Activated naive CD8-positive, alpha-beta T cell treated with anti-CD3 and anti-CD28 coated beads, Interleukin-2, amount 50 U/mL, for 24 hours (primary cell): ENCODE measurements around the gene WNT7B.

Source experiments
- ATAC-seq: fragments of 150-1000 bp; cut with Tn5 transposase; one replicate; pipeline ENCODE4 v1.10.0; 2021
- DNase-seq: peaks from one replicate; pipeline ENCODE4 v3.0.0; 2021
- H3K27ac Mint-ChIP-seq: one replicate; pipeline ENCODE4 v1.8.0; 2021; ENCODE audit warnings: mild to moderate bottlenecking, mixed read lengths
- H3K27me3 Mint-ChIP-seq: one replicate; pipeline ENCODE4 v1.8.0; 2021; ENCODE audit warnings: mixed read lengths
- H3K36me3 Mint-ChIP-seq: one replicate; pipeline ENCODE4 v1.8.0; 2021; ENCODE audit warnings: low read depth, mixed read lengths
- H3K4me1 Mint-ChIP-seq: one replicate; pipeline ENCODE4 v1.8.0; 2021; ENCODE audit warnings: mixed read lengths
- H3K4me3 Mint-ChIP-seq: one replicate; pipeline ENCODE4 v1.8.0; 2021; ENCODE audit warnings: mild to moderate bottlenecking, moderate library complexity, mixed read lengths
- H3K9me3 Mint-ChIP-seq: one replicate; pipeline ENCODE4 v1.8.0; 2021; ENCODE audit warnings: mixed read lengths

WNT7B gene

GRCh38 chr22:45896964-45897538 is 79.9 kb downstream of the WNT7B start:
- Mint-ChIP-seq H3K9me3 (no peaks in the 10 kb centered on the region), H3K4me3 (no peak overlapping the region), H3K36me3 (no peaks in the 10 kb centered on the region), H3K27ac (no peak overlapping the region), H3K27me3 (peaks cover 10% of the 10 kb centered on the region), H3K4me1 (no peaks in the 10 kb centered on the region)
- ATAC-seq (no peak), DNase-seq (no peak)

DNA sequence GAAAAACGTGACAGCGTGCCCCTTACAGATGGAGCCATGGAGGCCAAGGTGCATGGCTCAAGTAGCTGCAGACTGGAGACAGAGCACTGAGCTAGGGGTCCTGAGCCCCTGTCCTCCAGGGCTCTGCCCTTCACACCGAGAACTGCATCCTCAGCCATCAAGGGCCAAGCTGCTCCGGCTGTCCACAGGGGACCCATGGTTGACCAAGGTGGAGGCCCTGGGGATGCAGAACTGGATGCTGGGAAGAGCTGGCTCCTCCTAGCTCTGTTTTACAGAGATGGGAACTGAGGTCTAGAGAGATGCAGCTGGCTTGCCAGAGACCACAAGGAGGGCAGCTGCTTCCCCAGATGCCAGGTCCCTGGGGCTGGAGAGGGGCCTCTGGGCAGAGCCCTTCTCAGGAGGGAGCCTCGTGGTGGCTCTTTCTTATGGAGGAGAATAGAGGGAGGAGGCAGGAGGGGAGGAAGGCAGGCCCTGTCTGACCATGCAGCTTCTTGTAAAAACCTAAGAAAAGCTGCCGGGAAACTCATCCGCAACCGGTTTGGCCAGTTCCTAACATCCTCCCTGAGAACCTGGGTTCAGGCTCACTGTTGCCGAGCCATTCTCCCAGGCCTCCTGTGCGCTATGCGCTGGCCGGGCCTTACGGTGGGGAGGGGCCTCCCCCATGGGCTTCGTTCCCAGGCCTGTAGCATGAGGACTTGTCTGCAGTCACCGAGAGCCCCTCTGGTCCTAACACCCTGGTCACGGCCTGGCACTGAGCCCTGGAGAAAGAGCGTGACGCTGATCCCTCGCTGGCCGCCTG is 80.6 kb downstream of the WNT7B start:
- no peak for DNase-seq
- Mint-ChIP-seq H3K27ac (no peak overlapping the region), H3K36me3 (no peaks in the 10 kb centered on the region), H3K4me1 (no peaks in the 10 kb centered on the region), H3K4me3 (no peak overlapping the region), H3K27me3 (peaks cover 10% of the 10 kb centered on the region), H3K9me3 (no peaks in the 10 kb centered on the region)
- ATAC-seq = no peak

DNA sequence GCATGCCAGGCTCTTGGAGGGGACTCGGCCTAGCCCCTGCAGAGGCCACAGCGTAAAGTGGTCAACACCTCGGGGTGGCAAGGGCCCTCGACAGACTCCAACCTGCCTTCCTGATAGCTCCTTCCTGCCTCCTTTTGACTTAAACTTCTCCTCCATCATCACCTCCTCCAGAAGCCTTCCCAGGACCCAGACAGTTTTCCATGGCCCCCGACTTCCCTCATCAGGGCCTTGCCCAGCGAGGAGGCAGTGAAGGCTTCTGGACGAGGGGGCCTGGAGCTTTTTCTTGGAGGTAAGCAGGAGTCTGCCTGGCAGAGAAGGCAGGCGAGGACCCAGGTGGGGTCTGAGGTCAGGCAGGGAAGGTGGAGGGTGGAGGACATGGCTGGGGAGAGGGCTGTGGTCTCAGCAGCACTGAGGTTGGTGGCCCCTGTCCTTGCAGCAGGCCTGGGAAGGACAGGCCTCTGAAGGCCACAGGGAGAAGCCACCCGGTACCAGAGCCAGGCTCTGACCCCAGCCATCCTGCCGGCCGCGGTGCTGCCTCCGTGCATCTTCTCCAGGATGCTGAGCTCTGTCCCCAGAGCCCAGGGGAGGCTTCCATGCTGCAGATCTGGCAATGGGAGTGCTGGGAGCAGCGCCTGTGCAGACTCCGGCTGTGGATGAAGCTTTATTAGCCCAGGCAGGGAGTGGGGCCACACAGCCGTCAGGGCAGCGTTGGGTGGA is 81.4 kb downstream of the WNT7B start:
- no peak overlapping the region for H3K27ac Mint-ChIP-seq
- DNase-seq = no peak
- ATAC-seq = no peak
- peaks cover 11% of the 10 kb centered on the region for H3K27me3 Mint-ChIP-seq
- H3K4me3 Mint-ChIP-seq = no peak overlapping the region
- no peaks in the 10 kb centered on the region for H3K9me3 Mint-ChIP-seq
- no peaks in the 10 kb centered on the region for H3K36me3 Mint-ChIP-seq
- H3K4me1 Mint-ChIP-seq = no peaks in the 10 kb centered on the region

GRCh38 chr22:45893516-45893915 is 83.4 kb downstream of the WNT7B start:
- peaks cover 6% of the 10 kb centered on the region for H3K27me3 Mint-ChIP-seq
- H3K4me1 Mint-ChIP-seq = no peaks in the 10 kb centered on the region
- no peaks in the 10 kb centered on the region for H3K9me3 Mint-ChIP-seq
- no peaks in the 10 kb centered on the region for H3K36me3 Mint-ChIP-seq
- no peak overlapping the region for H3K27ac Mint-ChIP-seq
- no peak for ATAC-seq
- H3K4me3 Mint-ChIP-seq = no peak overlapping the region
- DNase-seq = no peak

GRCh38 chr22:45892681-45893461 is 84.1 kb downstream of the WNT7B start:
- no peaks in the 10 kb centered on the region for H3K9me3 Mint-ChIP-seq
- DNase-seq (no peak), ATAC-seq (no peak)
- H3K27ac Mint-ChIP-seq = no peak overlapping the region
- no peaks in the 10 kb centered on the region for H3K4me1 Mint-ChIP-seq
- H3K27me3 Mint-ChIP-seq = peaks cover 6% of the 10 kb centered on the region
- no peak overlapping the region for H3K4me3 Mint-ChIP-seq
- H3K36me3 Mint-ChIP-seq = no peaks in the 10 kb centered on the region

DNA sequence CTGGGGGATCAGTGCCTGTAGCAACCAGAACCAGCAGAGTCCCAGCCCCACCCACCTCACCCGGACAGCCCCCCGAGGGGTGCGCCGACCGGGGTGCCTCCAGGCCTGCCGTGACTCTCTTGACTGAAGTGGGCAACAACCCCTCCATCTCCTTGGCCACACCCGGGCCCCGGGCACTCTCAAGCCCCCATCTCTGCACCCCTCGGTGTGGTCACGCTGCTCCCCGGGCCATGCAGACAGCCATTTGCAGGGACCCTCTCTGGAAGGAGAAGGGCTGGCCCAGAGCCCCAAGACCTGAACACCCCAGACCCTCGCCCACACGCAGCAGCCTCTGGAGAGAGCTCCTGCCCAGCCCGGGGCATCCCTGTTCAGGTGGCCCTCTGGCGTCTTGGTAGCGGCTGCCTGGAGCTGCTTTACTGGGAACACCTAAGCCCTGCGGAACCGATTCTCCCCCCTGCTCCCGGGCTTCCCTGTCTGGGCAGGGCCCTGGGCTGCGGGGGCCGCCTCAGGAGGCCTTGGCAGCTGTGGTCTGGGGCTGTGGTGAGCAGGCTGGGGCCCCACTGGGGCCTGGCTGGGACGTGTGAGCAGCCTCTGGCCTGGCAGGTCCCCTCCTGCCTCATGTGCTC is 84.9 kb downstream of the WNT7B start:
- Mint-ChIP-seq H3K9me3 (no peaks in the 10 kb centered on the region), H3K36me3 (no peaks in the 10 kb centered on the region), H3K4me3 (no peak overlapping the region), H3K4me1 (no peaks in the 10 kb centered on the region), H3K27me3 (peaks cover 6% of the 10 kb centered on the region), H3K27ac (no peak overlapping the region)
- no peak for DNase-seq
- no peak for ATAC-seq

DNA sequence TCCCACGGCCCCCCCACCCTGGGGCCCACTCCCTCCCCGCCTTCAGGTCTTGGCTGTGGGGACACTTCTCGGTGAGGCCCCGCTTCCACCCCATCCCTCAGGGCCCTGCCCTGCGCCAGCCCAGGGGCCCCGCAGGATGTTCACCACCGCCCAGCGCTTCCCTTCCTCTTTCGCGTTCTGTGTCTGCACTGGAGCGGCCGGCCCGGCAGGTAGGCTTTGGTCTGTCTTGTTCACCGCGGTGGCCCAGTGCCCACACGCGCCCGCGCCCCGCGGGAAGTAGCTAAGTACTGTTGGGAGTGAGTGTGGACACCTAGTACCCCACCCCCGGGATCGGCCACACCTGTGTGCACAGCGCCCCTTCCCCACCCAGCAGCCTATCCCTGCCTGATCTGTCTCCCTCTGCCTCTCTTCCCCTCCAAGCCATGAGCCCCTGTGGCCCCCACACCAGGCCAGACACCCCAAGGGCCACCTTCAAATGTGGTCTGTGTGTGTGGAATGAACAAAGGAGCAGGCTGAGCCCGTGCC is 85.4 kb downstream of the WNT7B start:
- H3K27me3 Mint-ChIP-seq = peaks cover 8% of the 10 kb centered on the region
- ATAC-seq (no peak), DNase-seq (no peak)
- H3K27ac Mint-ChIP-seq = no peak overlapping the region
- no peaks in the 10 kb centered on the region for H3K9me3 Mint-ChIP-seq
- H3K4me1 Mint-ChIP-seq = no peaks in the 10 kb centered on the region
- H3K4me3 Mint-ChIP-seq = no peak overlapping the region
- no peaks in the 10 kb centered on the region for H3K36me3 Mint-ChIP-seq

DNA sequence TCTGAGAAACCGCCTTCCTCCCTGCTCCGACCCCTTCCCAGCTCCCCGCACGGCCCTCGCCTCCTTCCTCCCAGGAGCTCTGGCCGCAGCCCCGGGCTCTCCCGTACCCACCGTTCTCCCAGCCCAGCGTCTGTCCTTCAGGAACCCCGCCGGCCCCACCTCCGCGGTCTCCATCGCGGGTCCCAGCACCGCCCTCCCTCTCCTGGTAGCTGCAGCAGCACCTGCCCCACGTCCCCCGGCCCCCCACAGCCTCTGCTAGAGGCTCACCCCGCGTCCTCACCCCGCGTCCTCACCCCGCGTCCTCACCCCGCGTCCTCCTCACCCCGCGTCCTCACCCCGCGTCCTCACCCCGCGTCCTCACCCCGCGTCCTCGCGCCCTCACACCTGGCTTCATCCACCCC is 85.9 kb downstream of the WNT7B start:
- no peaks in the 10 kb centered on the region for H3K4me1 Mint-ChIP-seq
- no peaks in the 10 kb centered on the region for H3K9me3 Mint-ChIP-seq
- DNase-seq (no peak), ATAC-seq (no peak)
- H3K27ac Mint-ChIP-seq = no peak overlapping the region
- peaks cover 10% of the 10 kb centered on the region for H3K27me3 Mint-ChIP-seq
- no peak overlapping the region for H3K4me3 Mint-ChIP-seq
- no peaks in the 10 kb centered on the region for H3K36me3 Mint-ChIP-seq

DNA sequence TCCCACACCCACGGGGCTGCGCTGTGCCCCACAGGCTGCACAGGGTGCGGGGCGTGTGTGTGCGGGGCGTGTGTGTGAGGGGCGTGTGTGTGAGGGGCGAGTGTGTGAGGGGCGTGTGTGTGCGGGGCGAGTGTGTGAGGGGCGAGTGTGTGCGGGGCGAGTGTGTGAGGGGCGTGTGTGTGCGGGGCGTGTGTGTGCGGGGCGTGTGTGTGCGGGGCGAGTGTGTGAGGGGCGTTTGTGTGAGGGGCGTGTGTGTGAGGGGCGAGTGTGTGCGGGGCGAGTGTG is 86.7 kb downstream of the WNT7B start:
- Mint-ChIP-seq H3K27ac (no peak overlapping the region), H3K27me3 (peaks cover 10% of the 10 kb centered on the region), H3K4me3 (no peak overlapping the region), H3K9me3 (no peaks in the 10 kb centered on the region), H3K4me1 (no peaks in the 10 kb centered on the region), H3K36me3 (no peaks in the 10 kb centered on the region)
- no peak for ATAC-seq
- DNase-seq = no peak

- Mint-ChIP-seq H3K4me1 (no peaks in the 10 kb centered on the region), H3K27me3 (peaks cover 10% of the 10 kb centered on the region), H3K36me3 (no peaks in the 10 kb centered on the region), H3K27ac (no peak overlapping the region), H3K9me3 (no peaks in the 10 kb centered on the region), H3K4me3 (no peak overlapping the region)
- ATAC-seq (no peak), DNase-seq (no peak)
Observed at GRCh38 chr22:45889539-45890350, 87.2 kb downstream of the WNT7B start.

GRCh38 chr22:45889093-45889538 is 87.8 kb downstream of the WNT7B start:
- peaks cover 10% of the 10 kb centered on the region for H3K27me3 Mint-ChIP-seq
- no peak for ATAC-seq

GRCh38 chr22:45888221-45889092 is 88.5 kb downstream of the WNT7B start:
- Mint-ChIP-seq H3K9me3 (no peaks in the 10 kb centered on the region), H3K4me3 (no peak overlapping the region), H3K36me3 (no peaks in the 10 kb centered on the region), H3K27me3 (peaks cover 12% of the 10 kb centered on the region), H3K27ac (no peak overlapping the region), H3K4me1 (no peaks in the 10 kb centered on the region)
- no peak for DNase-seq
- no peak for ATAC-seq

More at GRCh38 chr22:45889093-45889538, 87.8 kb downstream of the WNT7B start:
- Mint-ChIP-seq H3K4me3 (no peak overlapping the region), H3K27ac (no peak overlapping the region), H3K36me3 (no peaks in the 10 kb centered on the region), H3K4me1 (no peaks in the 10 kb centered on the region), H3K9me3 (no peaks in the 10 kb centered on the region)
- DNase-seq = no peak
